ENCODE data around the gene ATE1.

DNA sequence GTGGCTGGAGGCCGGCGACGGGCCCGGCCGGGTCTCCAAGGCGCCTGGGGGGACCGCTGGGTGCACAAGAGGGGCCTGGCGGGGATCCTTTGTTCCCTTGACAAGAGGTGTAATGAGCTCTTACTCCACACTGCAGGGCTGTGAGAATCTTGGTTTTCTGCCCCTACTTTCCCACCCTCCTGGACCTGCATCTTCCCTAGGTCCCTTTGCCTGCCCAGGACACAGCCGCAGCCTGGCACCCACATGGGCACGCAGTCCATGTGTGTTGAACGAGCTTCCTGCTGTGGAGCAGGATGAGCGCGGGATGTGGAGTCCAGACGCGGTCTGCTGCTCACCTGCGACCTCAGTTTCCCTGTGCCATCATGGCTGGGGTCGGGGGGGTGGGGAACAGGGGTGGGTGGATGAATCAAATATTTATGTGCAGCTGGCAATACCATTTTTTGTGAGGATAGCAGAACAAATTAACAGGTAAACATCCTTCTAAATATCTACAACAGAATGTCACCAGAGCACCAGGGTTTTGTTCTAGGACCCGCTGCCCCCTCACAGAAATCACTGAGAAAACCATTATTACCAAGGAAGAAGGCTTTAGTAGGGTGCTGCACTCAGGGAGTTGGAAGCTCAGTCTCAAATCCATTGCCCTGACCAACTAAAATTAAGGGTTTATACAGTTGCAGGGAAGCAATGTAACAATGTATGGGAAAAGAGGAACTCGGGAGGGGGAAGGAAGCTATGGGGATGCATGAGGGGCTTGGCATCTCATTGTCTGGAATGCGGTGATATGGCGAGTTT lies 47.7 kb upstream of the ATE1 start:
- TF ChIP-seq, protein P1, sequence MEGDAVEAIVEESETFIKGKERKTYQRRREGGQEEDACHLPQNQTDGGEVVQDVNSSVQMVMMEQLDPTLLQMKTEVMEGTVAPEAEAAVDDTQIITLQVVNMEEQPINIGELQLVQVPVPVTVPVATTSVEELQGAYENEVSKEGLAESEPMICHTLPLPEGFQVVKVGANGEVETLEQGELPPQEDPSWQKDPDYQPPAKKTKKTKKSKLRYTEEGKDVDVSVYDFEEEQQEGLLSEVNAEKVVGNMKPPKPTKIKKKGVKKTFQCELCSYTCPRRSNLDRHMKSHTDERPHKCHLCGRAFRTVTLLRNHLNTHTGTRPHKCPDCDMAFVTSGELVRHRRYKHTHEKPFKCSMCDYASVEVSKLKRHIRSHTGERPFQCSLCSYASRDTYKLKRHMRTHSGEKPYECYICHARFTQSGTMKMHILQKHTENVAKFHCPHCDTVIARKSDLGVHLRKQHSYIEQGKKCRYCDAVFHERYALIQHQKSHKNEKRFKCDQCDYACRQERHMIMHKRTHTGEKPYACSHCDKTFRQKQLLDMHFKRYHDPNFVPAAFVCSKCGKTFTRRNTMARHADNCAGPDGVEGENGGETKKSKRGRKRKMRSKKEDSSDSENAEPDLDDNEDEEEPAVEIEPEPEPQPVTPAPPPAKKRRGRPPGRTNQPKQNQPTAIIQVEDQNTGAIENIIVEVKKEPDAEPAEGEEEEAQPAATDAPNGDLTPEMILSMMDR (IDR thresholded peaks at IDR 0.05; ENCODE audit: extremely low read depth in 1 of 2, insufficient read depth in 1 of 2, low read depth in 1 of 2, low read length in 2 of 2): no peak
- TF ChIP-seq POLR2A (IDR thresholded peaks at IDR 0.05; ENCODE audit: low read depth, low read length) (no peak), MYC (IDR thresholded peaks at IDR 0.05; ENCODE audit: low read depth, low read length) (no peak), POLR2AphosphoS5 (IDR thresholded peaks at IDR 0.05; ENCODE audit: insufficient read depth, low read depth, low read length) (no peak), EZH2 (IDR thresholded peaks at IDR 0.05; ENCODE audit: borderline replicate concordance, low read depth, low read length, severe bottlenecking) (no peak), JUN (IDR thresholded peaks at IDR 0.05; ENCODE audit: borderline replicate concordance, insufficient read depth, insufficient read length, low read depth) (no peak), FOS (IDR thresholded peaks at IDR 0.05; ENCODE audit: borderline replicate concordance, insufficient read depth, low read length) (no peak), GATA2 (IDR thresholded peaks at IDR 0.05; ENCODE audit: insufficient read depth, insufficient read length, low read depth, low read length) (no peak)
- TF ChIP-seq, protein P2, sequence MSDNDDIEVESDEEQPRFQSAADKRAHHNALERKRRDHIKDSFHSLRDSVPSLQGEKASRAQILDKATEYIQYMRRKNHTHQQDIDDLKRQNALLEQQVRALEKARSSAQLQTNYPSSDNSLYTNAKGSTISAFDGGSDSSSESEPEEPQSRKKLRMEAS (IDR thresholded peaks at IDR 0.05; ENCODE audit: insufficient read depth, insufficient read length): no peak
